Mononuclear cell (primary cell): ENCODE data around the gene PARP11. TPM values are rescaled to one million over a fixed set of nuclear protein-coding genes. Genes with fewer than 3 reads are reported as not detected.

Experiments used
- H3K27me3 ChIP-seq: 2 replicates; pipeline ENCODE4 v1.6.0; 2011; ENCODE audit warnings: low read length, control low read depth; ENCODE audit not compliant: insufficient read depth
- H3K4me1 ChIP-seq: 2 replicates; pipeline ENCODE4 v1.5.1; 2011; ENCODE audit warnings: mild to moderate bottlenecking, low read length, control low read depth; ENCODE audit not compliant: insufficient read depth
- H3K4me3 ChIP-seq: 2 replicates; pipeline ENCODE4 v1.5.1; 2011; ENCODE audit warnings: mild to moderate bottlenecking, low read length, moderate library complexity
- H3K9me3 ChIP-seq: 2 replicates; pipeline ENCODE4 v1.5.1; 2011; ENCODE audit warnings: low read depth, mild to moderate bottlenecking, control low read depth, low read length
- total RNA-seq: library from RNA; depleted of rRNA; stranded (reverse); fragments of >200 nt; gene quantifications from one replicate; pipeline ENCODE4 v1.2.3, GENCODE V29; 2012

The PARP11 gene
- total RNA-seq, 1 donor, result 12.2 TPM

DNA sequence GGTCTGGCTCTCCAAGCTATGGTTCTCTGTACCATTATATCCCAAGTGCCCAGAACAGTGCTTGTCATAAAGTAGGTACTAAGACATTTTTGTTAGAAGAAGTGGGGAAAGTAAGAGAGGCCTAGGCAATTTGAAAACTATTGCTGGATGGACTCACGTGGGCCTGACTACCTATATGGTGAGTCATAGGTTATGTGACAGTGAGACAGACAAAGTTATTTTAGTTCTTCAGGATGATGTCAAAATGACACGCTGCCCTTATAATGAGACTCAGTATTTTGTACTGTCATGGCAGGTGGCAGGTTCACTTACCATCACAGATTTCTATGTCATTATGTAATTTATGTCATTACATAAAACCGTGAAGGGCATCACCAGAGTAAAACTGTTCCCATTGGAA, 53.1 kb downstream of the PARP11 start:
- Histone ChIP-seq H3K27me3 (no peaks in the 10 kb centered on the region), H3K4me3 (no peak overlapping the region), H3K4me1 (no peaks in the 10 kb centered on the region), H3K9me3 (no peaks in the 10 kb centered on the region)

DNA sequence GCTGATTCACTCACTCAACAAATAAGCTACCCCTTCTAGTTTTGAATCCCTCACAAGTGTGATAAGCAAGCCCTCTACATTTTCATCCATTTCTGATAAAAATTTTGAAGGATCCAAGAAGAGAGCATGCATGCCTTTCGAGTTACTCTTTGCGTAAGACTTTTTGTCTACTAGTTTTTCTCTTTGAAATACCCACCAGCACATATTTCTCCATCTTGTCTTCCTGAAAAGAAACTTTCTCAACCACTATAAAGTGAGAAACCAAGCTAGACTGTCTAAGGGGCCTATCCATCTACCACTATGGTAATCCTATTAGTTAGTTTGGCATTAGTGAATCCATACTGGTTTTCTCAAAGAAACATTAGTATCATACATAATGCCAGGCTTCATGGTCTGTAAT, 56.9 kb downstream of the PARP11 start:
- H3K9me3 ChIP-seq, result no peaks in the 10 kb centered on the region
- H3K4me3 ChIP-seq, result no peak overlapping the region
- H3K27me3 ChIP-seq, result no peaks in the 10 kb centered on the region

DNA sequence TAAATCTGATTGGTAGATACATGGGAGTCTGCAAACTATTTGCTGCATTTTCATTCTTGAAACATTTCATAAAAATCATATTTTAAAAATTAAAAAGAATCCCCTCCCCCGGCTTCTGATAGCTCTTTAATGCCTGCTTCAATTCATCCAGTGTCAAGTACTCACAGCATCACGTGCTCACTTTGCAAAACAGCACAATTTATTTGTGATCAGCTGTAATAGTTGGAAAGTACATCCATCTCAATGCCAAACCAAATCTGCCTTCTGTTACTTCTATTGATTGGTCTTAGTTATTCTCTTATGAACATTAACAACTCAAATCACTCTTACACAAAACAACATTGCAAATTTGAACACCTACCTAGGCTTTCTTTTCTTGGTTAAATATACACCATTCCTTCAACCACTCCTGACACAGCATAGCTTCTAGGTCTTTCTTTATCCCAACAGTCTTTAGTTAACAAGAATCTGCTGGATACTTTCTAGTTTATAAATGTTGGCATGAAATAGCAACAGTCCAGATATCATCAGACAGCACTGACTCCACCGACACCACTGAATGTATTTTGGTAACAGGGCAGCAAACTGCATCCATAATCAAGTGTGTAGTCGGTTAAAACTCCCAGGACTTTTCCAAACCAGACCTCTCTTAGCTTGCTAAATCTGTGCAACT, 58.0 kb downstream of the PARP11 start:
- Histone ChIP-seq H3K4me3 (no peak overlapping the region), H3K9me3 (no peaks in the 10 kb centered on the region), H3K27me3 (no peaks in the 10 kb centered on the region), H3K4me1 (no peaks in the 10 kb centered on the region)

More for the DNA sequence above, 56.9 kb downstream of the PARP11 start:
- H3K4me1 ChIP-seq, result no peaks in the 10 kb centered on the region

DNA sequence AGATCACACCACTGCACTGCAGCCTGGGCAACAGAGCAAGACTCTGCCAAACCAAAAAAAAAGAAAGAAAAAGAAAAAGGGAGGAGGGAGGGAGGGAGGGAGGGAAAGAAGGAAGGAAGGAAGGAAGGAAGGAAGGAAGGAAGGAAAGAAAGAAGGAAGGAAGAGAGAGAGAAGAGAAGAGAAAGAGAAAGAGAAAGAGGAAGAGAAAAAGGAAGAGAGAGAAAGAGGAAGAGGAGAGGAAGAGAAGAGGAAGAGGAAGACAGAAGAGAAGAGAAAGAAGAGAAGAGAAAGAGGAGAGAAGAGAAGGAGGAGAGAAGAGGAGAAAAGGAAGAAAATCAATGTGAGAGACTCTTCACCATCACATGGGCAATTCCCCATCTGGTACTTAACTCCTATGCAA, 62.7 kb downstream of the PARP11 start:
- Histone ChIP-seq H3K4me1 (no peaks in the 10 kb centered on the region), H3K4me3 (no peak overlapping the region), H3K9me3 (no peaks in the 10 kb centered on the region), H3K27me3 (no peaks in the 10 kb centered on the region)

DNA sequence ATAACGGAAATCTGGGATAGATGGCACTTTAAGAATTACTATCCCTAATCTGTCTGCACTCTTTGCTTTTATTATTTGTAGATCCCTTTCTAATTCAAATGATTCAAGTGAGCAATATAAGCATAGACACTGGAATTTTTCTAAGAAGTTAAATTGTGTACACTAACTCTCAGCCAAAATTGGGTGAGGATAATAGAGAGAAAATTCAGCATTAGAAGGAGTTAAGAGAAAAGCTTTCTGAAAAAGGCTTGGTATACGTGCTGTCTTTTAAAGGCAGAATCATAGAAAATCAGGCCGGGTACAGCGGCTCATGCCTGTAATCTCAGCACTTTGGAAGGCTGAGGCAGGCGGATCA, 63.2 kb downstream of the PARP11 start:
- Histone ChIP-seq H3K9me3 (no peaks in the 10 kb centered on the region), H3K4me3 (no peak overlapping the region), H3K27me3 (no peaks in the 10 kb centered on the region), H3K4me1 (no peaks in the 10 kb centered on the region)

DNA sequence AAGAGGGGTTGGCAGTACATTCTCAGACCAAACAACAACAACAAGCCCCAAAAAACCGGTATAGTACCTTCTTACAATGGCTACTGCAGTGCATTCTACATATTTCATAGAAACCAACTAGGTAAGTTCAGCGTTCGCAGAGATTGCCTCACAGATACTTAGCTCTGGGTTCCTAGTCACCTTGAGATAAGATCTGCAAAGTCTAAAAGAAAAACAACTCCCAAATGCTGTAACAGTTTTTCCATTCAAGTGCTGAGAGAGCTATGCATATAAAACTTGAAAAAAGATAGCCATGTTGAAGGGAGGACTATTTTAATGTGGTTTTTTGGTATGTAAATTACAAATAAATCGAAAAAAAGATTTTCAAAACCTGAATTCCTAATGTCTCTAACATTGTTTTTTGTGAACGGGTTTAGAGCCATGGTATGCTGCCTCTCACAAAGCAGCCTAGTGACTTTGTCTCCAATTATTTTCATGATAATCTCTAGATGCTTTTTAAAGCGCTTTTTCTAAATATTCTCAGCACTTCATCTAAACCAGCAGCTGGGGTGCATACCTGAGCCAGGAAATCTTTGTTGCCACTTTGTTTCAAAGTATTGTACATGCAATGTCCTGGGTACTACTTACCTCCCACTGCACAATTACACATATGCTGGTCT, 63.7 kb downstream of the PARP11 start:
- Histone ChIP-seq H3K27me3 (no peaks in the 10 kb centered on the region), H3K4me1 (no peaks in the 10 kb centered on the region), H3K4me3 (no peak overlapping the region), H3K9me3 (no peaks in the 10 kb centered on the region)

DNA sequence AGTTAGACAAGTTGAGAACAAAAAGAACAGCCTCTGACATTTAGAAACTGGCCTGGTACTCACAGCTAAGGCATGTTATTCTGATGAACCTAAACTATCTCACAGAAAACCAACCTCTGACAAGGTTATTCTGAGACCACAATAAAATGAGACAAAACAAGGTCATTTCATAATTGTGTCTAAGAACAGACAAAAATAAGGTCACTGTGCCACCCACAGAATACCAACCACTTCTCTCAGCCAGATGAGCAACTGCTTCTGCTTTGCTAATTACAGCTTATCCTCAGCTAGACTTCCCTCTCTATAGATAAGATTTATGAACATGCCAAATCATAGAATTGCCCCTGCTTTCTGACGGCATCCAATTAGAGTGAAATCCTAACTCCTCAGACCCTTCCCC, 68.1 kb downstream of the PARP11 start:
- Histone ChIP-seq H3K9me3 (no peaks in the 10 kb centered on the region), H3K4me1 (no peaks in the 10 kb centered on the region), H3K4me3 (no peak overlapping the region), H3K27me3 (no peaks in the 10 kb centered on the region)

DNA sequence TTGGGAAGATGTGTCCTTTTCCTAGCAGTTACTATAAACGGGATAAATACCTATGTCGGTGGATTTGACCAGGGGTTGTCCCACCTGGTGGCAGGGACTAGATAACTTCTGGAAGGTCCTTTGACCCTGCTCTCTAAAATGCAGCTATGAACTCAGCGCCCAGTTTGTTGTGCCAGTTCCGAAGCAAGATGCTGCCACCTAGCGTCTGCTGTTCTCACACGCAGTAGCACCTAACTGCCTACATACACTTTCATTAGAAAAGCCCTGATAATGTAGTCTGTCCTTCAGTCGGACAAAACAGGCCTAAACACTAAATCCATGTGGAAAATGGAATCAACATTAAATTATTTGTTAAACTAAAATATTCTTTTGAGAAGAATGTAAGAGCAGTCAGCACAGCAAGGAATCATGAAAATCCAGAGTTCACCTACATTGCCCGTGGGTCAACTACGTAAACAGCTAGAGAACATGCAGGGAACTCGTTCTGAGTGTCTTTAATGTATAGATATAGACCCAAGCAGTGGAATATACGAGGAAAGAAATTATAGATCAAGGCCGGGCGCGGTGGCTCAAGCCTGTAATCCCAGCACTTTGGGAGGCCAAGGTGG, 69.2 kb downstream of the PARP11 start:
- H3K4me1 ChIP-seq, result no peaks in the 10 kb centered on the region
- H3K27me3 ChIP-seq, result no peaks in the 10 kb centered on the region

DNA sequence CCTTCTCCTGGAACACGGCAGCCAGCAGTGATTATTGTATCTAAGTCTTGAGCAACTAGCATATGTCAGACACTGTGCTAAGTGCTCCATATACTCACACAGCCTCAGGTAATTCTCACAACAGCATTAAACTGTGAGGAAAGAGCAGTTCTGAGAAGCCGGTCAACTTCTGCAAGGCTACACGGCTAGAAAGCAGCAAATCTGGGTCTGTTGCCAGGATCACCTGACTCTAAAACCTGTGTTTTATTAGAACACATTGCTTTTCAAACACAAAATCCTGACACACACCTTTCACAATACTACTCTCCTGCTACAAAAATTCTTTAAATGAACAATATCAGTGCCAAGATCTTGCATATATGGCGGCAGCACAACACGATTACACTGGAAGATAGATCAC, 70.5 kb downstream of the PARP11 start:
- H3K4me3 ChIP-seq, result no peak overlapping the region

More for the DNA sequence above, 69.2 kb downstream of the PARP11 start:
- Histone ChIP-seq H3K9me3 (no peaks in the 10 kb centered on the region), H3K4me3 (no peak overlapping the region)

DNA sequence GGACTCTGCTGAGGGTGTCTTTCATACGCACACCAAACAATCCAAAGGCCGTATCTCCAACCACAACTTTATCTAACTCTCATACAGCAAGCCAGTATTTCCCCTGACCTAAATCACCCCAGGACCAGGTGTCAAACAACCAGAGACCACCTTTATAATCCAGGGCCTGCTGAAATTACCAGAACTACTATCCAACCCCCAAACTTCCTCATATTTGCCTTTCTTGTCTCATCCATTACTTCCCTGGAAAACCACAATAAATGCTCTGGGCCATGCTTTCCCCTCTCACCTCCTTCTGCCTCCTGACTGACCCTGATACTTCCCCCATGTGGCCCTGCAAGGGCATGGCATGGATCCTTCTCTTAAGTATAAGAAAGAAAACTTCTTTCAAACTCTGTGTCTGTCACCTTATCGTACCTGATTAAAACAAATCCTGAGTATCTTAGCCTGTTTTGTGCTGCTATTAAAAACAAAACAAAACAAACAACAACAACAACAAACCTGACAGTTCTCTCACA, 75.6 kb downstream of the PARP11 start:
- Histone ChIP-seq H3K27me3 (no peaks in the 10 kb centered on the region), H3K4me3 (no peak overlapping the region), H3K4me1 (no peaks in the 10 kb centered on the region), H3K9me3 (no peaks in the 10 kb centered on the region)

More for the DNA sequence above, 70.5 kb downstream of the PARP11 start:
- Histone ChIP-seq H3K27me3 (no peaks in the 10 kb centered on the region), H3K9me3 (no peaks in the 10 kb centered on the region), H3K4me1 (no peaks in the 10 kb centered on the region)

DNA sequence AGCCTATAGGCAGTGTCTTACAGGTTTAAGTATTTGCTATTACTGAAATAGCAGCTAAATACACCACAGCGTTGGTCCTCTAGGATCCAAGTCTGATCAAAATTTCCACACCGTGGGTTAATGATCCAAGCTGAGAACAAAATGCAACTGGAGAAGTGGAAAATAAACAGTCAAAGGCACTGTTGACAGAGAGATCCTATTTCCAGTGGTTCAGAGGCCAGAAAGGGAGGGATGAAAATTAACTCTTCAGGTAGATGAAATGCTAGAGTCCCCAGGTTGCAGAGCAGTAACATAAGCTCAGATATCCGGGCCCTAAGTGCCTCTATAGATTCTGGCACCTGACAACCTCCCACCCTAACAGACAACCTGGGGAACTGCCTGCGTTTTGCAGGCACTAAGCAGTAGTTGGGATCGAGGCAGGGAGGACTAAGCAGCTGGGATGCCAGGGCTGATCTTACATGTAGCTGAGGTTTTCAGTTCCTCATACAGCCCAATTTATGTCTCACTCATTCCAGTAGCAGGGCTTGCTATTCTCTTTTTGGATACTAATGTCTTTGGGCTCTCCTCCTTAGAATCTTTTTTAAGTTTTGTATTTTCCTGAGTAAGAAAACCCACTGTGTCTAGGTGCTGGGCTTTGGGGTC, 77.6 kb downstream of the PARP11 start:
- Histone ChIP-seq H3K4me3 (no peak overlapping the region), H3K27me3 (no peaks in the 10 kb centered on the region), H3K4me1 (no peaks in the 10 kb centered on the region), H3K9me3 (no peaks in the 10 kb centered on the region)

DNA sequence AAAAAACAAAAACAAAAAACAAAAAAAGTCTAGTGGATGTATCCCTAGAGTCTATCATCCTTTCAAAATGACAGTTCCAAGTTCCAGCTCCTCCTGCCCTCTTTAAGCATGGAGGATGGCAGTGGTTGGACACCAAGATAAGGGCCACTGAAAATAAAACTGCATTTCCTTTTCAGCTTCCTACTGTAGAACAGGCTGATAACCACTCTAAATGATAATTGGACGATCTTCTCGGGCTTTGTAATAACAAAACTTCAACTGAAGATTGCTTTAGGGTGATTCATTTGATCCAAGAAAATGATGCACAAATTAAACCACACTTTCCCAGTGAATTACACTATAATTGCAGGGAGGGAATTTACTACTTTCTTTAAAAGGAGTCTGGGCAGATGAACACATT, 78.1 kb downstream of the PARP11 start:
- Histone ChIP-seq H3K27me3 (no peaks in the 10 kb centered on the region), H3K9me3 (no peaks in the 10 kb centered on the region), H3K4me3 (no peak overlapping the region), H3K4me1 (no peaks in the 10 kb centered on the region)

DNA sequence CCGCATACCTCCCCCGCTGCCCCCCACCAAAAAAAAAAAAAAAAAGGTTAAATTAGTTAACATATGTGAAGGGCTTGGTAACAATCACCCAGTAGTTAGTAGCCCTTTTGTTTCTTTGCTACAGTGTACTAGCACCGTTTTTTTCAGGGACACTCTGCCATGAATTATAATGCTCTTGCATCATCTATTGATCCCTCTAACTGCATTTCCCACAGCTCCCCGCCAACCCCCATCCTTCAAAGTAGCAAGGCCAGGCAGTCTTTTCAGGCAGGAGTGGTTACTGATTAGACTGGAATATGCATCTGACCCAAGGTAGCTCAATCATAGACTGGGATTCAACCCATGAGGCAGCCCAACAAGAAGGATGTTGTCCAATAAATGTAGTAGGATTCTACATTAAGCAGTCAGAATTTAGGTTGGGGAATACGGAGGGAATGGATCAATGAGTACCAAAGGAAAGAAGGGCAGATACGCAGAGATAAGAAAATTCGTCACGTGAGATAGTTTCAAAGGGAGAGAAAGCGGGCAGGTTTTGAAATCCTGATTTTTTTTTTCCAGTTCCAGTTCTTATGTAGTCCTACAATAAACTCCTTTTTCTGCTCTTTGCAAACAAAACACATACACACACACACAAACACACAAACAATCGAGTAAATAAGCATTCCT, 80.4 kb downstream of the PARP11 start:
- no peak overlapping the region for H3K4me3 ChIP-seq
- no peaks in the 10 kb centered on the region for H3K9me3 ChIP-seq
- no peaks in the 10 kb centered on the region for H3K4me1 ChIP-seq
- no peaks in the 10 kb centered on the region for H3K27me3 ChIP-seq

DNA sequence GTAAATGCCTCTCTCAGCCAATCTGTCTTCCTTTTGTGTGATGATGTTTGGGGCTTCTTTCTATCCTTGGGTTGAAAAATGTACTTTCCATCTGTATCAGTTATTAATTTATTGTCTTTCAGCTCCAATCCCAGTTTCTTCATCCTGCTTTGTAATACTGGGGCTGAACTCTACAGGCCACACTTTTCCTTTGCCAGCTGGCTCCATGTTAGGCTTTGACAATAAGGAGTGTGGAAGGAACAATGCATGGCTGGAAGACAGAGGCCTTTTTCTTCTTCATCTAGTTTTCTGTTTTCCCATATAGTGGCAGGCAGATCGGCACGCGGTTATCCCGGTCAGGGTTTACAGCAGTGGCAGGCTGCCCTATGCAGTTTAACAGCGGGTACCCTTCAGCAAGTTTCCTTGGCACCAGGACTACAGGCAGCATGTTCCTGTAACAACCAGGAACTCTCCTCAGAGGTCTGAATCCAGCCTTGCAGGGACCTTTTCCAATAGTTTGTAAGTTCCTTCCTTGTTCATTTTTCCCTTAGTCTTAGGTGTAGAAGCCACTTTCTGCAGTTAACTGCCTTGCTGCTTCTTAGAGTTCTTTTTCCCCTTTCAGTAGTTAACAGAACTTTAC, 81.8 kb downstream of the PARP11 start:
- H3K27me3 ChIP-seq, result no peaks in the 10 kb centered on the region
- no peak overlapping the region for H3K4me3 ChIP-seq
- no peaks in the 10 kb centered on the region for H3K9me3 ChIP-seq
- H3K4me1 ChIP-seq, result no peaks in the 10 kb centered on the region
